A549 (cell line): ENCODE measurements around the gene CAV1.

Experiments
- CEBPB ChIP-seq, 2 experiments: fragments of >200 bp in 1 of 2; sonication (Bioruptor Twin) in 1 of 2; formaldehyde crosslinking in 1 of 2; IDR thresholded peaks; 2 replicates each; pipeline ENCODE4 v1.6.1; 2012 to 2016
- CTCF ChIP-seq: fragments of >200 bp; sonication (Bioruptor Twin); formaldehyde crosslinking; IDR thresholded peaks from 3 replicates; pipeline ENCODE4 v1.5.1; 2016
- EHMT2 ChIP-seq: fragments of 200-600 bp; sonication (generic); IDR thresholded peaks from 2 replicates; pipeline ENCODE4 v1.6.1; 2016; ENCODE audit warnings: antibody characterized with exemption, low read depth, mild to moderate bottlenecking, moderate library complexity
- ELK1 ChIP-seq: fragments of 150-350 bp; IDR thresholded peaks from 2 replicates; pipeline ENCODE4 v1.6.1; 2014; ENCODE audit warnings: low read depth, mild to moderate bottlenecking, low read length
- EP300 ChIP-seq, 2 experiments: fragments of >200 bp; sonication (Bioruptor Twin); formaldehyde crosslinking; IDR thresholded peaks; 2 replicates in 1 of 2; 3 replicates in 1 of 2; pipeline ENCODE4 v1.6.1; 2016 to 2017
- FOSL2 ChIP-seq, 2 experiments: fragments of 450-650 bp in 1 of 2; fragments of >200 bp in 1 of 2; sonication (Bioruptor Twin) in 1 of 2; formaldehyde crosslinking; IDR thresholded peaks; 2 replicates each; pipeline versions ENCODE4 v1.5.0 to v1.6.1; 2016 to 2020; ENCODE audit warnings: mild to moderate bottlenecking in 1 of 2, moderate library complexity in 1 of 2
- POLR2A ChIP-seq: IDR thresholded peaks from 2 replicates; pipeline ENCODE4 v1.6.1; 2012; ENCODE audit warnings: mild to moderate bottlenecking, low read length
- TF ChIP-seq, protein P1 (sequence below): fragments of >200 bp; sonication (Bioruptor Twin); formaldehyde crosslinking; IDR thresholded peaks from 3 replicates; pipeline ENCODE4 v1.6.1; 2016
- TF ChIP-seq, protein P2 (sequence below): fragments of 200-600 bp; sonication (generic); IDR thresholded peaks from 2 replicates; pipeline ENCODE4 v1.6.1; 2016; ENCODE audit warnings: antibody characterized with exemption, mild to moderate bottlenecking, moderate library complexity

GRCh38 chr7:116610210-116610609 is 85.4 kb downstream of the CAV1 start:
- TF ChIP-seq, protein P1, sequence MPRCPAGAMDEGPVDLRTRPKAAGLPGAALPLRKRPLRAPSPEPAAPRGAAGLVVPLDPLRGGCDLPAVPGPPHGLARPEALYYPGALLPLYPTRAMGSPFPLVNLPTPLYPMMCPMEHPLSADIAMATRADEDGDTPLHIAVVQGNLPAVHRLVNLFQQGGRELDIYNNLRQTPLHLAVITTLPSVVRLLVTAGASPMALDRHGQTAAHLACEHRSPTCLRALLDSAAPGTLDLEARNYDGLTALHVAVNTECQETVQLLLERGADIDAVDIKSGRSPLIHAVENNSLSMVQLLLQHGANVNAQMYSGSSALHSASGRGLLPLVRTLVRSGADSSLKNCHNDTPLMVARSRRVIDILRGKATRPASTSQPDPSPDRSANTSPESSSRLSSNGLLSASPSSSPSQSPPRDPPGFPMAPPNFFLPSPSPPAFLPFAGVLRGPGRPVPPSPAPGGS, result no peak
- TF ChIP-seq POLR2A, result no peak
- TF ChIP-seq FOSL2 (IDR thresholded peaks at IDR 0.05), result no peak
- no peak for TF ChIP-seq FOSL2 (CRISPR knock-in tag; IDR thresholded peaks at IDR 0.05)
- TF ChIP-seq ELK1, result no peak
- TF ChIP-seq CTCF, result no peak
- TF ChIP-seq EHMT2, result no peak
- no peak for TF ChIP-seq EP300 (IDR thresholded peaks at IDR 0.05)
- no peak for TF ChIP-seq CEBPB (IDR thresholded peaks at IDR 0.05)
- TF ChIP-seq, protein P2, sequence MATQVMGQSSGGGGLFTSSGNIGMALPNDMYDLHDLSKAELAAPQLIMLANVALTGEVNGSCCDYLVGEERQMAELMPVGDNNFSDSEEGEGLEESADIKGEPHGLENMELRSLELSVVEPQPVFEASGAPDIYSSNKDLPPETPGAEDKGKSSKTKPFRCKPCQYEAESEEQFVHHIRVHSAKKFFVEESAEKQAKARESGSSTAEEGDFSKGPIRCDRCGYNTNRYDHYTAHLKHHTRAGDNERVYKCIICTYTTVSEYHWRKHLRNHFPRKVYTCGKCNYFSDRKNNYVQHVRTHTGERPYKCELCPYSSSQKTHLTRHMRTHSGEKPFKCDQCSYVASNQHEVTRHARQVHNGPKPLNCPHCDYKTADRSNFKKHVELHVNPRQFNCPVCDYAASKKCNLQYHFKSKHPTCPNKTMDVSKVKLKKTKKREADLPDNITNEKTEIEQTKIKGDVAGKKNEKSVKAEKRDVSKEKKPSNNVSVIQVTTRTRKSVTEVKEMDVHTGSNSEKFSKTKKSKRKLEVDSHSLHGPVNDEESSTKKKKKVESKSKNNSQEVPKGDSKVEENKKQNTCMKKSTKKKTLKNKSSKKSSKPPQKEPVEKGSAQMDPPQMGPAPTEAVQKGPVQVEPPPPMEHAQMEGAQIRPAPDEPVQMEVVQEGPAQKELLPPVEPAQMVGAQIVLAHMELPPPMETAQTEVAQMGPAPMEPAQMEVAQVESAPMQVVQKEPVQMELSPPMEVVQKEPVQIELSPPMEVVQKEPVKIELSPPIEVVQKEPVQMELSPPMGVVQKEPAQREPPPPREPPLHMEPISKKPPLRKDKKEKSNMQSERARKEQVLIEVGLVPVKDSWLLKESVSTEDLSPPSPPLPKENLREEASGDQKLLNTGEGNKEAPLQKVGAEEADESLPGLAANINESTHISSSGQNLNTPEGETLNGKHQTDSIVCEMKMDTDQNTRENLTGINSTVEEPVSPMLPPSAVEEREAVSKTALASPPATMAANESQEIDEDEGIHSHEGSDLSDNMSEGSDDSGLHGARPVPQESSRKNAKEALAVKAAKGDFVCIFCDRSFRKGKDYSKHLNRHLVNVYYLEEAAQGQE, result no peak
